ENCODE data around the gene ADCY4. TPM values are rescaled to one million over a fixed set of nuclear protein-coding genes. Genes with fewer than 3 reads are reported as not detected.
A peak's percentile ranks its signal among the peaks of the same experiment; 100 is the strongest.

ADCY4 gene
- total and polyA plus RNA-seq, 2 of the 13 experiments (the other 11 are each of a cell fraction or from before 2014, with no cell fraction given), result 0.03 TPM; not detected in 1

- no peak for TF ChIP-seq ZBTB37 (CRISPR knock-in tag; IDR thresholded peaks at IDR 0.05)
- TF ChIP-seq ZNF367 (CRISPR knock-in tag; IDR thresholded peaks at IDR 0.05; ENCODE audit: borderline replicate concordance), result no peak
- no peak; the same call in 1 of the 2 replicates for TF ChIP-seq CBFB (CRISPR knock-in tag; IDR thresholded peaks at IDR 0.05)
- TF ChIP-seq ZNF546 (CRISPR knock-in tag; conservative IDR thresholded peaks at IDR 0.05), result no peak
- TF ChIP-seq CEBPG (CRISPR knock-in tag; IDR thresholded peaks at IDR 0.05), result peak; percentile 60
- TF ChIP-seq ZNF556 (CRISPR knock-in tag; IDR thresholded peaks at IDR 0.05; ENCODE audit: borderline replicate concordance), result peak; percentile 79; the same call in 1 of the 2 replicates
- peak; percentile 80; the same call in 1 of the 2 replicates for TF ChIP-seq ZNF768 (CRISPR knock-in tag; IDR thresholded peaks at IDR 0.05)
- TF ChIP-seq DZIP1 (CRISPR knock-in tag; IDR thresholded peaks at IDR 0.05), result no peak
- TF ChIP-seq MIXL1 (CRISPR knock-in tag; IDR thresholded peaks at IDR 0.05), result 0 out of 2 replicates have a peak, but pooled peaks have one; percentile 54
- TF ChIP-seq SMC3 (IDR thresholded peaks at IDR 0.05; ENCODE audit: low read length), result peak; percentile 99
- no peak for TF ChIP-seq ZNF704 (CRISPR knock-in tag; IDR thresholded peaks at IDR 0.05; ENCODE audit: borderline replicate concordance)
- TF ChIP-seq KLF13 (CRISPR knock-in tag; IDR thresholded peaks at IDR 0.05), result no peak
- TF ChIP-seq ATAD3A (CRISPR knock-in tag; IDR thresholded peaks at IDR 0.05), result peak; percentile 87; the same call in 1 of the 2 replicates
- TF ChIP-seq ZNF552 (CRISPR knock-in tag; IDR thresholded peaks at IDR 0.05; ENCODE audit: borderline replicate concordance), result no peak
- TF ChIP-seq ZNF724P (CRISPR knock-in tag; IDR thresholded peaks at IDR 0.05; ENCODE audit: borderline replicate concordance), result peak; percentile 90
- peak; percentile 67; the same call in 1 of the 2 replicates for TF ChIP-seq KDM2A (CRISPR knock-in tag; IDR thresholded peaks at IDR 0.05; ENCODE audit: borderline replicate concordance, low read depth)
- peak; percentile 50; the same call in 1 of the 2 replicates for TF ChIP-seq ZNF788 (CRISPR knock-in tag; IDR thresholded peaks at IDR 0.05; ENCODE audit: borderline replicate concordance)
- TF ChIP-seq RBM39 (IDR thresholded peaks at IDR 0.05; ENCODE audit: low read depth, low read length, poor library complexity, severe bottlenecking), result no peak
- TF ChIP-seq ZNF138 (CRISPR knock-in tag; IDR thresholded peaks at IDR 0.05; ENCODE audit: low read depth), result no peak
- no peak for TF ChIP-seq GLI4 (CRISPR knock-in tag; IDR thresholded peaks at IDR 0.05; ENCODE audit: borderline replicate concordance)
- 0 out of 2 replicates have a peak, but pooled peaks have one; percentile 45 for TF ChIP-seq HOXA7 (CRISPR knock-in tag; IDR thresholded peaks at IDR 0.05)
- 0 out of 2 replicates have a peak, but pooled peaks have one; percentile 38 for TF ChIP-seq TFDP1 (CRISPR knock-in tag; IDR thresholded peaks at IDR 0.05; ENCODE audit: borderline replicate concordance)
- no peak for TF ChIP-seq CAMTA2 (CRISPR knock-in tag; IDR thresholded peaks at IDR 0.05; ENCODE audit: borderline replicate concordance)
Observed at GRCh38 chr14:24296341-24297157, 38.3 kb downstream of the ADCY4 start (continued).

Measured in HepG2 (cell line).